Measurements from ENCODE around the gene TOR2A. TPM values are rescaled to one million over a fixed set of nuclear protein-coding genes. Genes with fewer than 3 reads are reported as not detected.
A peak's percentile ranks its signal among the peaks of the same experiment; 100 is the strongest.
"Not testable (repeated sequence)": the region's sequence is repeated elsewhere in the genome, so short reads cannot be mapped to it uniquely, and the experiment has no call there.

TOR2A gene
- total RNA-seq = 20.4 and 21.4 TPM in 2 replicates

DNA sequence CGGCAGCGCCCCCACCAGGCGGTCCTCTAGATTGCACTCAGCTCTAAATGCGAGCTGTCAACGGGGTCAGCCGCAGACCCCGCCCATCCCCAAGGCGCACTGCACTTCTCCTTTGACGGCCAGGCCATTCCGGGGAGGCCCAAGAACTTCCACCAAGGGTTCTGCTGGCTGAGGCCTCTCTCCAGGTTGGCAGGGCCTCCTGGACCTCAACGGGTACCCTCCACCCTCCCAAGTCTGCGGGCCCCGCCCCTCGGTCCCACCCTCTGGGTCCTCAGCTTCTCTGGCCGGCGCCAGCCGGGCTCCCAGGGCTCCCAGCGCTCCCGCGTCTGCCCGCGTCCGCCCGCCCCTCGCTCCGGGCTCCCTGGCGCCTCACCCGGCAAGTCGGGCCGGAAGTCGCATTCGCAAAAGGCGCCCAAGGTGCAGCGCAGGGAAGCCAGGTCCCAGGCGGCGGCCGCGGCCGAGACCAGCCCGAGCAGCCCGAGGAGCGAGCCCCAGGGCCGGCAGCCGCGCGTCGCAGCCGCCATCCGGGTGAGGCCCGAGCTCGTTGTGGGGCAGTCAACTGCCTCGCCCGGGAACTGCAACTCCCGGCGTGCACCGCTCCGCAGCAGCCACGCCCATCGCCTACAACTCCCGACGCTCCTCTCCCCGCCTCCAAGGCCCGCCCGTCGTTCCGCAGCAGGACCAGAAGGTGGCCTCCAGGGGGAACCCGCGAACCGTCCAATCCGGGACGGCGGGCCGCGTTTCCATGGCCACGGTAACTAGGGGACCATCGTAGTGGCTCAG lies at the start of gene TOR2A:
Gene TOR2A, minus strand, starts transcription at position 548 of the 783 bp plus-strand sequence. Its CDS starts 24 bp downstream, at position 524.
- H3K4me1 Mint-ChIP-seq = peaks cover 10% of the 10 kb centered on the region
- peak within 1 kb of the TSS; percentile 89 for H3K4me3 Mint-ChIP-seq
- no peaks in the 10 kb centered on the region for H3K9me3 Mint-ChIP-seq
- H3K27ac Mint-ChIP-seq = peak within 1 kb of the TSS; percentile 94
- peaks cover 14% of the 10 kb centered on the region for H3K36me3 Mint-ChIP-seq (ENCODE audit: low read depth)
- intact Hi-C loops (cut with micrococcal nuclease) = loop anchor here (1.0 kb wide), 9 partner anchors 20 to 332 kb away; partner anchors contain the start of genes FPGS, NAIF1 and PTRH1
- H3K27me3 Mint-ChIP-seq = no peaks in the 10 kb centered on the region
- peak; percentile 100 for DNase-seq

DNA sequence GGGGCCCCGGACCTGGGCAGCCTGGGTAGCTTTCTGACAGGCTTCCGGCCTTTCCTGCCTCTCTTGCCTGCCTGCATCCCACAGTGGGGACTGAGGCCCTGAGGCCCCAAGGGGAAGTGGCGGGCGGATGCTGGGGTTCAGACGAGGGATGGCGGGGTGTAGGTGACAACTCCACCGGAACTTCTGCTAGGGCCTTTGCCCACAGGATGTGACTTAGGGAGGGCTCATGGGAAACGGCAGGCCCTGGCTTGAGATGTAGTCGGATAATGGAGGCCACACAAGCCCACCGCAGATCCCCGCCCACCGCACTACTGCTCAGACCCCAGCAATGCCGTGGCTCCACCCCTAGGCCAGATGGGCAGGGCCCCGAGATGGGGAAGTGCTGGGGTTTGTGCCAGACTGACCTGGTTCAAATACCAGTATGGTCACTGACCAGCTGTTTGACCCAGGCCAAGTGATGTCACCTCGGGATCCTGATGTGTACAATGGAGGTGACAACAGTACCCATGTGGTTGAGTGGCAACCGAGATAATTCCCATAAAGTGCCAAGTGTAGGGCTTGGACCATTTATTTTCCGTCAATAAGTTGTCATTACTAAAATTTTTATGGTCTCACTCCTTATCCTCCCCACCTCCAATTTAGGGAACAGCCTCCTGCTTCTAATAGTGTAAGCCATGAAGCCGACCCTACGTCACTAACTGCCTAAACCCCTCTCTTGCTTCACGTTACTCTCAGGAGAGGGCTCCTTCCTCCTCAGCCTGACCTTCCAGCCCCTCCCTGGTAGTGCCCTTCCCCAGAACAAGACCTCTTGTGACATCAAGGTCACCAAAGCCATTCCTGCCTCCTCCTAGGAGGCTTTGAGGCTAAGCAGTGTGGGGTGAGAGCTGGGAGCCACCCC lies 48.3 kb upstream of the TOR2A start:
- Mint-ChIP-seq H3K36me3 (ENCODE audit: low read depth) (peaks cover 16% of the 10 kb centered on the region), H3K9me3 (no peaks in the 10 kb centered on the region), H3K27ac (peak overlapping the region; percentile 98), H3K27me3 (no peaks in the 10 kb centered on the region), H3K4me3 (peak overlapping the region; percentile 82), H3K4me1 (peaks cover 60% of the 10 kb centered on the region)
- intact Hi-C loops (cut with micrococcal nuclease) = loop anchor here (2.0 to 10.0 kb wide), 3 partner anchors 121 to 281 kb away; partner anchors contain the start of genes NAIF1 and SLC25A25
- DNase-seq = peak; percentile 93

DNA sequence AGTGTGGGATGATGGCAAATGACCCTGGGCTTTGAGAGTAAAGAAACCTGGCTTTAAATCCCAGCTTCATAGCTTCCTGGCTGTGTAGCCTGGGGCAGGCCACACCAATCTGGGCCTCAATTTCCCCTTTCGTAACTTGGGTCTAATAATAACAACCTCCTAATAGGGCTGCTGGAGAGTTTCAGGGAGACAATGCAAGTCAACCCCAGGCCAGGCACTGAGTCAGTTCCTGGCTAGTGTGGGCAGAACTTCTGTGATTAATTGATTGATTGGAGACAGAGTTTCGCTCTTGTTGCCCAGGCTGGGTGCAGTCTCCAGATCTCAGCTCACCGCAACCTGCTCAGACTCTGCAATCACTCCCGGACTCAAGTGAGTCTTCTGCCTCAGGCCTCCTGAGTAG lies 46.7 kb upstream of the TOR2A start:
- DNase-seq = no peak
- Mint-ChIP-seq H3K9me3 (no peaks in the 10 kb centered on the region), H3K27me3 (no peaks in the 10 kb centered on the region), H3K27ac (peak overlapping the region; percentile 84), H3K36me3 (ENCODE audit: low read depth) (peaks cover 10% of the 10 kb centered on the region), H3K4me3 (peak overlapping the region; percentile 57), H3K4me1 (peaks cover 57% of the 10 kb centered on the region)
- intact Hi-C loops (cut with micrococcal nuclease) = loop anchor here (2.0 to 10.0 kb wide), 3 partner anchors 123 to 283 kb away; partner anchors contain the start of genes NAIF1 and SLC25A25

DNA sequence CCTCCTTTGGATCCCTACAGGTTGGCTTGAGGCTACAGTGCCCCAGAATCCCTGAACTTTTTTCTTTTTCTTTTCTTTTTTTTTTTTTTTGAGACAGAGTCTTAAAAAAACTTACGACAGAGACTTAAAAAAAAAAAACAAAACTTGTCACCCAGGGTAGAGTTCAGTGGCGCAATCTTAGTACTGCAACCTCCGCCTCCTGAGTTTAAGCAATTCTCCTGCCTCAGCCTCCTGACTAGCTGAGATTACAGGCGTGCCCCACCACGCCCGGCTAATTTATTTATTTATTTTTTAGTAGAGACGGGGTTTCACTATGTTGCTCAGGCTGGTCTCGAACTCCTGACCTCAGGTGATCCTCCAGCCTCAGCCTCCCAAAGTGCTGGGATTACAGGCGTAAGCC lies 45.8 kb upstream of the TOR2A start:
- H3K9me3 Mint-ChIP-seq; H3K4me3 Mint-ChIP-seq; DNase-seq; H3K27me3 Mint-ChIP-seq; H3K36me3 Mint-ChIP-seq (ENCODE audit: low read depth): not testable (repeated sequence)
- H3K27ac Mint-ChIP-seq = peak overlapping the region; percentile 56
- intact Hi-C loops (cut with micrococcal nuclease) = loop anchor here (10.0 kb wide), 2 partner anchors 254 to 284 kb away; partner anchors contain the start of genes NAIF1 and SLC25A25
- peaks cover 60% of the 10 kb centered on the region for H3K4me1 Mint-ChIP-seq

DNA sequence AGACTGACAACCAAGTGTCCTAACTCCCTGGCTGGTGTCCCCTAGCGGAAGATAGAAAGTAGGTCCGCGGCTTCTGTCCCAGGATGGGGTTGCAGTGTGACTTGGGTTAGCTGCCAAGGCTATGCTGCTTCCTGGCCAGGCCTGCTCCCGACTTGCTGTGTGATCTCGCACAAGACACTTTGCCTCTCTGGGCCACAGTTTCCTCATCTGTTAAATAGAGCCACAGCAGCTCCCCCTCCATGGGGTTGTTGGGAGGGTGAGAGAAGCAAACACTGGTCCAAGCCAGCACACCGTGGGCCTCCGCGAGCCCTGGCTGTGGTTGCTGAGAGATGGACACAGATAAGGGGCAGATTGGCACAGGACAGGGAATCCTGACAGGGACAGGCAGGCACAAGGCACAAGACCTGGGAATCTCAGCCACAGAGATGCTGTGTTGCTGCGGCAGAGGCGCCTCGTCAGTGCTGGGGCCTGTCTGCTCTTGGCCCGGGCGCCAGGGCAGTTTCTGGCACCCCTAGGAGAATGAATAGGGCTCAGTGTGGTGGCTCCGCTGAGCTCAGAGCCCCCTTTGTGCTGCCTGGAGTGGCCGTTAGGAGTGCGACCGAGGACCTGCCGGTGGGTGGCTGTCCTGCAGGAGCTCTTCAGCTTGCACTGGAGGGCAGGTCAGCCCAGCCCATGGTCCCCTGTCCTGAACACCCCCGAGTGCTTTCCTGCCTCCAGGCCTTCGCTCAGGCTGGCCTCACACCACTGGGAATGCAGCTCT lies 45.2 kb upstream of the TOR2A start:
- Mint-ChIP-seq H3K36me3 (ENCODE audit: low read depth) (peaks cover 6% of the 10 kb centered on the region), H3K4me1 (peaks cover 60% of the 10 kb centered on the region), H3K4me3 (peak overlapping the region; percentile 40), H3K27ac (peak overlapping the region; percentile 79), H3K9me3 (no peaks in the 10 kb centered on the region), H3K27me3 (no peaks in the 10 kb centered on the region)
- intact Hi-C loops (cut with micrococcal nuclease) = loop anchor here (10.0 kb wide), 2 partner anchors 254 to 284 kb away; partner anchors contain the start of genes NAIF1 and SLC25A25
- peak; percentile 66 for DNase-seq

DNA sequence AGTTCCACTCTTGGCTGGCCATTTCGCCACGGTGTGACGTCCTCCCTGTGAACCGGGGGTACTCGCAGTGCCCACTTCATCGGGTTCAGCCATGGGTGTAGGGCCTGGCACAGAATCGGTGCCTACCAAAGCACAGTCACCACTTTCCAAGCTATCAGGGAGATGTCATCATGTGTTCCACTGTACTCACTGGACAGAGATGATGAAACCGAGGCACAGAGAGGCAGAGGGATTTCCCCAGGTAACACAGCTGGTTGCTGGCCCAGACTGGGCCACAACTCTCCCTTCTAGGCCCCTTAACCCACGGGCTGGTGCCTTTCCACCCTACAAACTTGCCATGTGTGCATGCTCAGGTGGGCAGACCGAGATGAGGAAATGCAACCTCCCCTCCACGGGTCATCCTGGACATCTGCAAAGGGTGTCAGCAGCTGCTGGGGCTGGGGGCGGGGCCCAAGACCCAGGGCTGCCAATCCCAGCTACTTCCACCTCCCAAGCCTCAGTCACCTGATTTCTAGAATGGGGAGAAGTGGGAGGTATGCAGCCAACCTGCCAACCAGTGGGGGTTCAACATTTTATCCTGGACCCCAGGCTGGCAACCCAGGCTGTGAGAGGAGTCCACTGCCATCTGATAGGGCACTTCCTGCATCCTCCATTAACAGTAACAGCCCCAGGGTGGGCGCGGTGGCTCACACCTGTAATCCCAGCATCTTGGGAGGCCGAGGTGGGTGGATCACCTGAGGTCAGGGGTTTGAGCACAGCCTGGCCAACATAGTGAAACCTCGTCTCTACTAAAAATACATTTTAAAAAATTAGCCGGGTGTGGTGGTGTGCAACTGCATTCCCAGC lies 44.3 kb upstream of the TOR2A start:
- no peaks in the 10 kb centered on the region for H3K27me3 Mint-ChIP-seq
- no peaks in the 10 kb centered on the region for H3K9me3 Mint-ChIP-seq
- peaks cover 55% of the 10 kb centered on the region for H3K4me1 Mint-ChIP-seq
- H3K36me3 Mint-ChIP-seq (ENCODE audit: low read depth) = peaks cover 8% of the 10 kb centered on the region
- intact Hi-C loops (cut with micrococcal nuclease) = loop anchor here (2.0 to 5.0 kb wide), 3 partner anchors 15 to 352 kb away; partner anchors contain the start of genes LRSAM1 and RPL12
- peak; percentile 86 for DNase-seq
- H3K27ac Mint-ChIP-seq = peak overlapping the region; percentile 98
- peak overlapping the region; percentile 98 for H3K4me3 Mint-ChIP-seq

DNA sequence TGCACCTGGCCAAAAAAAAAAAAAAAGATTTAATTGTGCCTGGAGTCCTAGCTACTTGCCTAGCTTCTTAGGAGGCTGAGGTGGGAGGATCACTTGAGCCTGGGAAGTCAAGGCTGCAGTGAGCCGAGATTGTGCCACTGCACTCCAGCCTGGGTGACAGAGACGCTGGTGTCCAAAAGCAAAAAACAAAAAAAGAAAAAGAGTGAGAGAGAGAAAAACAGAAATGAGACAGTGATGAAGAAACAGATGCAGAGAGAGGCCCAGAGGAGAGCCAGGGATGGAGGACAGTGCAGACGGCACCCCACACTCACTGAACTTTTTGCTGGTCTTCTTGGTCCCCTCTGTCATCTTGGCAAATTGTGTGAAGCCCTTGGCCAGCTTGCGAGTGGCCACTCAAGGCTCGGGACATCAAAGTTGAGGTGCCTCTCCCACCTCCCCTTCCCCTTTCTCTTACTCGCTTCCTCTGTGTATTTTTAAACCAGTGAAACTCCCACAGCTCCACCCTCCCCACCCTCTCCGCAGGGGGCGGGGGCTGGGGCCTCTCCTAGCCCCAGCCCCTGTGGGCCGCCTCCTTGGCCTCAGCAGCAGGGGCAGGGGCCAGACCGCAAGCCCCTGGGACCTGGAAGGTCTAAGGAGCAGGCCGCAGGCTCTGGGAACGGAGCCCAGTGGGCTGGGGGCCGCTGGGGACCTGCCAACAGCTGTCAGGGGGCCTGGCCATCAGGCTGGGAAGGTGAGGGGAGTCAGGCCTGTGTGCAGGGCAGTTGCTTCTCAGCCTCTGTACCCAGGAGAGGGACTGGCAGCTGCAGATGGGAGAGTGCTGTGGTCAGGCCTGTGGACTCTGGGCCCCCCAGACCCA lies 43.4 kb upstream of the TOR2A start, which contains the start of gene SH2D3C:
Gene SH2D3C, minus strand, starts transcription at position 387 of the 856 bp plus-strand sequence. Its CDS starts 39 bp downstream, at position 348.
- intact Hi-C loops (cut with micrococcal nuclease) = loop anchor here (2.0 to 5.0 kb wide), 3 partner anchors 14 to 351 kb away; partner anchors contain the start of genes LRSAM1 and RPL12
- Mint-ChIP-seq H3K9me3 (no peaks in the 10 kb centered on the region), H3K36me3 (ENCODE audit: low read depth) (peaks cover 14% of the 10 kb centered on the region), H3K27me3 (no peaks in the 10 kb centered on the region), H3K4me3 (peak within 1 kb of the TSS; percentile 98), H3K4me1 (peaks cover 52% of the 10 kb centered on the region), H3K27ac (peak within 1 kb of the TSS; percentile 98)
- DNase-seq = peak; percentile 89

DNA sequence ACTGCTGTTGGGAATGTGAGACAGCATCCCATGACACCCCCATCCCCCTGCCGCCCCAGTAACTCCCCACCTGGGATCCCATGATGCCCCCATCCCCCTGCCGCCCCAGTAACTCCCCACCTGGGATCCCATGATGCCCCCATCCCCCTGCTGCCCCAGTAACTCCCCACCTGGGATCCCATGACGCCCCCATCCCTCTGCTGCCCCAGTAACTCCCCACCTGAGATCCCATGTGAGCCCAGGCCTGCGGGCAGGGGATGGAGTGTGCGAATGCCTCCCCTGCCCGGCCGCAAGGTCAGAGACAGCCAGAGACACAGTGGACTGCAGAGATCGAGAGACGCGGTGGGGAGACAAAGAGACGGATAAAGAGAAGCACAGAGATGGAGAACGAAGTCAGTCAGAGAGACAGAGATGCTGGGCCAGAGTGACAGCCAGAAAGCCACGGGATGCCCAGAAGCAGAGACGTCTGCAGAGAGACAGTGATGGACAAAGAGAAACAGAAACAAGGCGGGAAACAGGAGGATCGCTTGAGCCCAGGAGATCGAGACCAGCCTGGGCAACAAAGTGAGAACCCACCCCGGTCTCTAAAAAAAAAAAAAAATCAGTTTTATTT lies 42.4 kb upstream of the TOR2A start:
- intact Hi-C loops (cut with micrococcal nuclease) = loop anchor here (2.0 to 5.0 kb wide), 3 partner anchors 325 to 350 kb away; partner anchors contain the start of genes LRSAM1, PTGES2 and RPL12
- Mint-ChIP-seq H3K36me3 (ENCODE audit: low read depth) (peaks cover 21% of the 10 kb centered on the region), H3K27ac (peak overlapping the region; percentile 98), H3K27me3 (no peaks in the 10 kb centered on the region), H3K4me1 (peaks cover 45% of the 10 kb centered on the region), H3K9me3 (no peaks in the 10 kb centered on the region), H3K4me3 (peak overlapping the region; percentile 98)
- peak; percentile 79 for DNase-seq

DNA sequence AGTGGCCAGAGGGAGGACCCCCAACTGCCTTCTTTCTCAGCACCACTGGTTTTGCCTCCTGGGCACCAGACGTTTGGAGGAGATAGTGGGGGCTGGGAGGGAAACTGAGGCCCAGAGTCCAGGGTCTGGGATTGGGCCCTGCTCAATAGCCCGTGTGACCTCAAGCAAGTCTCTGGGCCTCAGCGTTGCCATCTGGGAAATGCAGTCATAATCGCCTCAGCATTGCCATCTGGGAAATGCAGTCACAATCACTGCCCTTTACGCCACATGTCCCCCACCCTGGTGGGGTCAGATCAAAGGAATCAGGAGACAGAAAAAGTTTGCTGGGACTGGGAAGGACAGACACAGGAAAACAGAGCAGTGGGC lies 41.8 kb upstream of the TOR2A start:
- Mint-ChIP-seq H3K27ac (peak overlapping the region; percentile 98), H3K9me3 (no peaks in the 10 kb centered on the region), H3K4me3 (peak overlapping the region; percentile 98), H3K27me3 (no peaks in the 10 kb centered on the region), H3K36me3 (ENCODE audit: low read depth) (peaks cover 21% of the 10 kb centered on the region), H3K4me1 (peaks cover 43% of the 10 kb centered on the region)
- intact Hi-C loops (cut with micrococcal nuclease) = loop anchor here (2.0 to 5.0 kb wide), 3 partner anchors 325 to 350 kb away; partner anchors contain the start of genes LRSAM1, PTGES2 and RPL12
- DNase-seq = peak; percentile 76

DNA sequence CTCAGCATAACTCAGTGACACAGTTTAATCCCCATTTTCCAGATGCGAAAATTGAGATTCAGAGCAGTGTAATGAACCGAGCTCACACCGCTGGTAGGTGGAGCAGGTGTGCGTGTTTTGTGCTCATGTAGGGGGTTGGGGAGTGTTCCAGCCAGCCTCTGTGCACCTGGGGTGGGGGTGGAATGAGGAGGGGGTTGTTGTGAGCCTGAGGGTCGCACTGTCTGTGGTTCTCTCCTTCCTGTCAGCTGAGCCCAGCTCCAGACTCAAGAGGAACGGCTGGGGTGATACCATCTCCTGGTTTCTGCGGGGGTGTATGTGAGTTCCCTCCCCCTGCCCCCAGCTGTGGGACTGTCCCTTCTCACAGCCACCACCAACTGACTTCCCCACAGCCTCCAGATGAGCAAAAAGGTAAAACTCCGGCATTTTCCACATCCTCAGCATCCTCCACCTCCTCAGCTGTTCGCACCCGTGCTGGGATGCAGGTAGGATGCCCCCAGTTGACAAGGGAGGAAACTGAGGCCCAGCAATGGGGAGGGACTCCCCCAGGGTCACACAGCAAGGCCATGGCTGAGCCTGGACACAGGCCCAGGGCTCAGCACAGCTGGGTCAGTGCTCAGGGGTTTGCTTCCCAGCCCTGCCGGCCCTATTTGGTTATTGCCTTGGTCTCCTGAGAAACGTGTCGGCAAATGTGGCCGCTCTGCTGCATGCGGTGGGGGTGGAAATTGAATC lies 41.3 kb upstream of the TOR2A start:
- intact Hi-C loops (cut with micrococcal nuclease) = loop anchor here (2.0 to 5.0 kb wide), 3 partner anchors 324 to 350 kb away; partner anchors contain the start of genes LRSAM1, PTGES2 and RPL12
- H3K4me1 Mint-ChIP-seq = peaks cover 43% of the 10 kb centered on the region
- peak overlapping the region; percentile 98 for H3K27ac Mint-ChIP-seq
- peaks cover 24% of the 10 kb centered on the region for H3K36me3 Mint-ChIP-seq (ENCODE audit: low read depth)
- no peaks in the 10 kb centered on the region for H3K27me3 Mint-ChIP-seq
- H3K4me3 Mint-ChIP-seq = peak overlapping the region; percentile 98
- DNase-seq = peak; percentile 93
- no peaks in the 10 kb centered on the region for H3K9me3 Mint-ChIP-seq

Data from activated CD4-positive, alpha-beta T cell treated with anti-CD3 and anti-CD28 coated beads, Interleukin-2, amount 10 ng/mL, durations not matched to agents 24 days and 14 days (primary cell).